ENCODE results near the gene TXNRD1.

- no peak for TF ChIP-seq CTCF (IDR thresholded peaks at IDR 0.05)
- no peak for TF ChIP-seq POLR2AphosphoS5 (IDR thresholded peaks at IDR 0.05)
- TF ChIP-seq POLR2A (IDR thresholded peaks at IDR 0.05): no peak
Measured at GRCh38 chr12:104167519-104168458, 47.8 kb upstream of the TXNRD1 start.
